Activated CD8-positive, alpha-beta memory T cell treated with anti-CD3 and anti-CD28 coated beads for 1 hour (primary cell): ENCODE data around the gene TBC1D24.
A peak's percentile ranks its signal among the peaks of the same experiment; 100 is the strongest.
"Not testable (repeated sequence)": the region's sequence is repeated elsewhere in the genome, so short reads cannot be mapped to it uniquely, and the experiment has no call there.

ENCODE experiments used
- DNase-seq, 2 donors: peaks; one replicate each; pipeline ENCODE4 v3.0.0-alpha.2; 2020; ENCODE audit warnings: low read depth in 1 of 2; ENCODE audit errors: extremely low read depth in 1 of 2

Gene TBC1D24

DNA sequence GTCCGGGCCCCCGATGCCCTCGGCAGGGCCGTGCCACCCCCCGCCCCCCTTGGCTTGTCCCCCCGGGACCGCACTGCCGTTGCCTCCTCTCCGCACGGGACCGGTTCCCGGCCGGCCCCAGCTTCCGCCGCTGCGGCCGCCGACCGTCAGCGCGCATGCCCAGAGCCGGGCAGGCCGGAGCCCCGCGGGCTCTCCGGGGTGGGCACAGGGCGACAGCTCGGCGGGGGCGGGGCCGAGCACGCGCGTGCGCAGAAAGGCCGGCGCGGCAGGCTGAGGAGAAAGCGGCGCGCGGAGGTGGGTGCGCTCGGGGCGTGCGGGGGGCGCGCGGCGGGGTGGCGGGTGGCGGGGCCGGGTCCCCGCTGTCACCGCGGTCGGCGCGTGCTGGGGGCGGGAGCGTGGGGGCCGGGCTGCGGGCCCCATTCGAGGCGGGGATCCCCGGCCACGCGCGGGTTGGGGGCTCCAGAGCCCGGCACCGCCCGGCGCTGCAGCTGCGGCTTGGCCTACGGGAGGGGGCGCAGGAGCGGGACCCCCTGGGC, at the start of gene TBC1D24:
Gene TBC1D24 (plus strand): TSS at position 251 of the 536 bp plus-strand sequence. CDS start 21,022 bp downstream, outside the sequence.
- peak; percentile 27 to 70 for DNase-seq

DNA sequence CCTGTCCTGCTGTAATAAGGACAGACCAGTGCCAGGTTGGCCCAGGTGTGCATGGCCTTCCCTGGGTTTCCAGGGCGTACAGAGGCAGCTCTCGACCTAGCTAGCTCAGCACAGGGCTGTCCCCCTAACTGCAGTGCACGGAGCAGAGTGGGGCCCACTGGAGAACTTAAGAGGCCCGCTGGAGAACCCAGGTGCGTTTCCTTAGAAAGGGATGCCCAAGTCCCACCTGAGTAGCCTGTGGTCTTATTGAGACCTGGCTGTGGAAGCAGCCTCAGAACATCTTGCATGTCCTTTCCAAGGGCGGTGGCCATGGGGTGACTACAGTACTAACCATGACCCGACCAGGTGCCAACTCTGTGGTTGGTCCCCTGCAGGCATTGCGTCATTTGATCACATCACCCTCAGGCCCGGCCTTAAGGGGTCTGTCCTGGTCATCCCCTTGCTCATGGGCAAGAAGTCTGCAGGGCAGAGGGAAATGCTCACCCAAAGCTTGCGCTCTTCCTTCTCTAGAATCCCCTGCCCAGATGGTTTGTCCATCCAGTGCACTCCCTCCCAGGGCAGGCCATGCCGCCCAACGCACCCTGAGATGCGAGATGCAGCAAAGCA, 49.0 kb upstream of the TBC1D24 start:
- DNase-seq = no peak

- no peak for DNase-seq
These were observed 48.0 kb upstream of the TBC1D24 start for GRCh38 chr16:2426941-2427361.

- no peak for DNase-seq
These were observed 47.4 kb upstream of the TBC1D24 start for GRCh38 chr16:2427526-2427925.

GRCh38 chr16:2428051-2428783, 46.7 kb upstream of the TBC1D24 start:
- DNase-seq = no peak

DNA sequence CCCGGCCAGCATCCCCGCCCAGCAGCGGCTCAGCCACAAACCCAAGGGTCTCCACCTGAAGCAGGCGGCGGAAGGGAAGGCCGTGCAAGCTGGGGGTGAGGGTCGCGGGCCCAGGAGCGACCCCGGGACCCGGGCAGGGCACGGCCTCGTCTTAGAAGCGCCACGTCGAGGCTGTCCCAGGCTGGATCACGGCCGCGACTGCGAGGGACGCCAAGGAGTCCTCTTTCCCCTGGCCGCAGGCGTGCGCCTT, 46.2 kb upstream of the TBC1D24 start:
- DNase-seq = no peak

DNA sequence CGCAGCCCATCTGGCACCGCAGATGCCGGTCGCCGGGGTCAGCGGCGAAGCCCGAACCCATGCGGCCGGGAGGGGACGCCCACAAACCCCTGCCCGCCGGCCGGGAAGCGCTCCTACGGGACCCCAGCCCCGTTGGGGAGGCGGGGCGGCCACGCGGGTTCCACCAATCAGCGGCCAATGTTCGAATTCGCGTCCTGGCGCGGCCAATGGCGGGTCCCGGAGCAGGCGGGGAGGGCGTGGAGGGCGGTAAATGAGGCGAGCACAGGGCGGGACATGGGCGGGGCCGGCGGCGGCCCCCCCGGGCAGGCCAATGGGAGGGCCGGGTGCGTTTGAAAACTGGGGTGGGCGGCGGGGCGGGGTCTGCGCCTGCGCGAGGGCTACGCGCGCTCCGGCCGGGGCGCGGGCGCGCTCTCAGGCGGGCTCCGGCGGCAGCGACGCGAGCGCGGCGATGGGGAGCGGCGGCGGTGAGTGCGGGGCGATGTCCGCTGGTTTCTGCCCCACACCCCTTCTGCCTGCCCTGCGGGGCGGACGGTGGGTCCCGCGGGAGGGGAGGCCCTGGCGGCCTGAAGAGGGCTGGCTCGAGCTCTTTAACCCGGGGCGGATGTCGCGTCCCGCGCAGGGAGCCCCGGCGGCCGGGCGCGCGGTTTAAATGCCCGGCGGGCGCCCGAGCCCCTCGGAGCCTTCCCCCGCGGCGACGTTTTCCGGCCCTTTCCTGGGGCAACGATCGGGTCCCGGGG, 45.7 kb upstream of the TBC1D24 start, which contains the start of gene CCNF:
Gene CCNF (plus strand): TSS at position 414 of the 737 bp plus-strand sequence. CDS start 35 bp downstream, at position 449.
- peak; percentile 91 to 97 for DNase-seq

- DNase-seq = no peak
These were observed 44.9 kb upstream of the TBC1D24 start for GRCh38 chr16:2429771-2430663.

DNA sequence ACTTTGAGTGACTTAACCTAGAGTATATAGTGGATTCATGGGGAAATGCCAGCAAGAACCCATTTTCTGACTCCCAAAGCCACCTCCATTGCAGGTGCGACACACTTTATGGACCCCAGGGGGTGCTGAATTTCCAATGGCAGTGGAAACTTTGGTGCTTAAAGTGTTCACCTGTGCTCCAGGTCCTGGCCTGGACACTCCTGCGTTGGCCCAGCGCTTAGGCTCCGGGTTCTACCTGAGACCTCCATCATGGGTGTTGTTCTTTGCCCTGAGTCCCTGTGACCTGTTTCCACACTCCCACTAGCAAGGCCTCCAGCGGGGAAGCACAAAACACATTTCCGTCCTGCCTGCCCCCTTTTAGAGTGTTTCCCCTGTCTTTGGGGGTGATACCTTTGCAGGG, 42.6 kb upstream of the TBC1D24 start:
- no peak for DNase-seq

DNA sequence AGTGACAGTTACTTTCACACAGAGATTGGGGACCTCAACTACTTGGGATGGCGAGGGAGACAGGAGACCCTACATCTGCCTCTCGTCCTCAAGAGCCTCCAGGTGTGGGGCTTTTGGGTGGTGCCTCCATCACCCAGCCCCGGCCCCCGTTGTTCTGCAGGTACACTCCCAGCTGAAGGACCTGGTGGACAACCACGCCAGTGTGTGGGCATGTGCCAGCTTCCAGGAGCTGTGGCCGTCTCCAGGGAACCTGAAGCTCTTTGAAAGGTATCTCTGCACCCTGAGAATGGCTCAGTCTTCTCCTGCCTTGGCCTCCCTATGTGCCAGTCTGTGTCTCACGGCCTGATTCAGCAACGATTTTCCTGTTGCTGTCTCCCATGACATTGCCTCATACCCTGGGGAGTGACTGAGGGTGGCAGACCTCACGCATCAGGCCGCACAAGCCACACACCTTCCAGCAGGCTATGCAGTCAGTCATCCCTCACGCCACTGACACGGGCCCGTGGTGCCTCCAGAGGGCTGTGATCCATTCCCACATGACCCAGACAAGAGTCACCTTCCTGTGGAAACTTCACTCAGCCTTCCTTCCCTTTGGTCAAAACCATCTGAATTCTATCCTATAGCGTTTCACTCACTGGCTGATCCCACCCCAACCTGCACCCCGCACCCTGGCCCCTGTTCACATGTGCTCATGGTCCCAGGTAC, 42.0 kb upstream of the TBC1D24 start:
- no peak for DNase-seq

GRCh38 chr16:2435236-2435635, 39.7 kb upstream of the TBC1D24 start:
- not testable (repeated sequence) for DNase-seq

GRCh38 chr16:2436110-2436509, 38.8 kb upstream of the TBC1D24 start:
- no peak for DNase-seq

- DNase-seq = no peak
These were observed 37.7 kb upstream of the TBC1D24 start for GRCh38 chr16:2437032-2437790.

GRCh38 chr16:2438121-2438520, 36.8 kb upstream of the TBC1D24 start:
- DNase-seq = no peak

- DNase-seq = no peak
These were observed 35.3 kb upstream of the TBC1D24 start for GRCh38 chr16:2439598-2439997.

GRCh38 chr16:2441143-2441804, 33.7 kb upstream of the TBC1D24 start:
- not testable (repeated sequence) for DNase-seq

GRCh38 chr16:2443555-2443954, 31.4 kb upstream of the TBC1D24 start:
- DNase-seq = no peak

- no peak for DNase-seq
These were observed 26.9 kb upstream of the TBC1D24 start for GRCh38 chr16:2447920-2448583.
